Heart right ventricle (tissue), 16 donors: ENCODE measurements around the gene SGIP1. TPM values are rescaled to one million over a fixed set of nuclear protein-coding genes. Genes with fewer than 3 reads are reported as not detected.

Source experiments
- ATAC-seq, 8 donors: fragments of 200-7000 bp; cut with Tn5 transposase; one replicate each; pipeline ENCODE4 v1.9.1; 2020; ENCODE audit warnings: mild to moderate bottlenecking in 8 of 8, moderate library complexity in 8 of 8, moderate number of reproducible peaks in 1 of 8
- DNase-seq, 2 donors: peaks; one replicate each; pipeline ENCODE4 v3.0.0-alpha.2; 2020
- H3K27ac ChIP-seq, 10 donors: fragments of 200-600 bp; sonication (generic) in 2 of 10; one replicate each; pipeline versions ENCODE4 v1.5.0 to v1.8.0; 2020 to 2022; ENCODE audit warnings: mild to moderate bottlenecking in 3 of 10
- H3K27me3 ChIP-seq, 7 donors: fragments of 200-600 bp; one replicate each; pipeline ENCODE4 v1.8.0; 2021 to 2022; ENCODE audit warnings: mild to moderate bottlenecking in 2 of 7
- H3K36me3 ChIP-seq, 9 donors: fragments of 200-600 bp; sonication (generic) in 1 of 9; one replicate each; pipeline versions ENCODE4 v1.5.0 to v1.8.0; 2020 to 2022; ENCODE audit warnings: mild to moderate bottlenecking in 2 of 9
- H3K4me1 ChIP-seq, 9 donors: fragments of 200-600 bp; sonication (generic) in 1 of 9; one replicate each; pipeline versions ENCODE4 v1.5.0 to v1.8.0; 2020 to 2022; ENCODE audit warnings: mild to moderate bottlenecking in 4 of 9
- H3K4me3 ChIP-seq, 10 donors: fragments of 200-600 bp; sonication (generic) in 2 of 10; one replicate each; pipeline versions ENCODE4 v1.5.0 to v1.8.0; 2020 to 2022; ENCODE audit warnings: mild to moderate bottlenecking in 7 of 10, moderate library complexity in 2 of 10
- H3K9me3 ChIP-seq, 11 donors: fragments of 200-600 bp in 10 of 11; sonication (generic) in 2 of 11; one replicate each; pipeline versions ENCODE4 v1.5.0 to v1.8.0; 2013 to 2022; ENCODE audit warnings: mild to moderate bottlenecking in 2 of 11, control low read depth in 1 of 11, moderate library complexity in 1 of 11
- WGBS, 2 donors: extraction: QIAGEN DNeasy Blood & Tissue Kit; methylation state at CpG; one replicate each; pipeline ENCODE4 v1.1.7; 2013; ENCODE audit warnings: inconsistent platforms in 1 of 2; 5-methylcytosine and 5-hydroxymethylcytosine counted together
- intact Hi-C, 10 donors: fragments of 100-400 bp; cut with DNase I; formaldehyde crosslinking; loops; one replicate each; pipeline versions ENCODE4 v1.11.1 to v1.14.2; 2022
- polyA plus RNA-seq, 2 donors: library from polyadenylated mRNA; stranded (reverse); fragments of 200-250 nt; gene quantifications; one replicate each; pipeline ENCODE4 v1.2.3, GENCODE V29; 2013
- total RNA-seq, 10 donors: library from RNA; stranded (reverse); fragmentation: NEBNext Ultra II Directional in 3 of 10; extraction: Animal tissue kit (Norgen Biotek cat#: 25700) in 3 of 10; gene quantifications; one replicate each; pipeline versions ENCODE4 v1.2.1 to v1.2.4, GENCODE V29; 2021 to 2023
- TF ChIP-seq, protein P1 (sequence below), 9 donors: fragments of 200-600 bp; sonication (generic) in 2 of 9; IDR thresholded peaks; one replicate each; pipeline versions ENCODE4 v1.5.0 to v1.8.0; 2021 to 2022; ENCODE audit warnings: antibody characterized with exemption in 9 of 9, mild to moderate bottlenecking in 5 of 9, moderate library complexity in 1 of 9
- donor health status: Arrhythmogenic right ventricular cardiomyopathy.
- donor health status: ischemic (EF 13 %, LVEDD 7.1; RV severe dilation, severe dysfunction).
- donor health status: healthy with polysubstance abuse.
- donor health status: DM: no; HTN: yes; CAD: no.
- donor health status: DM: no; HTN: no; CAD: no.
- donor health status: ischemic (EF 25% LVEDD 6.9; RV normal size, moderate dysfunction).
- donor health status: ischemic (EF 25% LVEDD 5.7; RV mildly dilated, moderate dysfunction).
- donor health status: healthy.
- donor health status: DM: yes; HTN: yes; CAD: no.
- donor health status: Ischemic cardiomyopathy.
- donor health status: ischemic (EF 35%, LVEDD 5.7; RV mildly dilated, moderate dysfunction).
- donor health status: nonischemic (EF 11% LVEDD 7.7; RV severe dilation, severe dysfunction).
- donor health status: DM: yes; HTN: yes; CAD: no.
- donor health status: PGD.
- donor health status: ischemic (EF 29% LVEDD 5.4; RV normal size, mild dysfunction).
- donor health status: nonischemic (EF 23%, LVEDD 6.1; RV moderate dilation, normal function).

SGIP1 gene
- total and polyA plus RNA-seq, 12 donors, result 1.6 to 19.6 (median 4.9) TPM

DNA sequence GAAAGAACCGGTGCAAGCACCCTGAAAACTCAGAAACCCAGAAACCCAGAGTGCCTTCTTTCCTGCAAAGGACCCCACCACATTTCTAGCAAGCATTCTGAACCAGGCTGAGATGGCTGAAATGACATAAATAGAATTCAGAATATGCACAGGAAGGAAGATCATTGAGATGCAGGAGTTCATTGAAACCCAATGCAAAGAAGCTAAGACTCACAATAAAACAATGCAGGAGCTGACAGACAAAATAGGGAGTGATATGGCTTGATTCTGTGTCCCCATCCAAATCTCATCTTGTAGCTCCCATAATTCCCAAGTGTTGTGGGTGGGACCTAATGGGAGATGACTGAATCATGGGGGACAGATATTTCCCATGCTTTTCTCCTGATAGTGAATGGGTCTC is 22.8 kb upstream of the SGIP1 start:
- H3K27me3 ChIP-seq, result no peaks in the 10 kb centered on the region
- no peak overlapping the region for H3K27ac ChIP-seq
- peaks cover 0 to 15% (median 0%) of the 10 kb centered on the region in 11 donors for H3K9me3 ChIP-seq
- intact Hi-C loops, result no loop called here
- no peak for ATAC-seq
- TF ChIP-seq, protein P1, sequence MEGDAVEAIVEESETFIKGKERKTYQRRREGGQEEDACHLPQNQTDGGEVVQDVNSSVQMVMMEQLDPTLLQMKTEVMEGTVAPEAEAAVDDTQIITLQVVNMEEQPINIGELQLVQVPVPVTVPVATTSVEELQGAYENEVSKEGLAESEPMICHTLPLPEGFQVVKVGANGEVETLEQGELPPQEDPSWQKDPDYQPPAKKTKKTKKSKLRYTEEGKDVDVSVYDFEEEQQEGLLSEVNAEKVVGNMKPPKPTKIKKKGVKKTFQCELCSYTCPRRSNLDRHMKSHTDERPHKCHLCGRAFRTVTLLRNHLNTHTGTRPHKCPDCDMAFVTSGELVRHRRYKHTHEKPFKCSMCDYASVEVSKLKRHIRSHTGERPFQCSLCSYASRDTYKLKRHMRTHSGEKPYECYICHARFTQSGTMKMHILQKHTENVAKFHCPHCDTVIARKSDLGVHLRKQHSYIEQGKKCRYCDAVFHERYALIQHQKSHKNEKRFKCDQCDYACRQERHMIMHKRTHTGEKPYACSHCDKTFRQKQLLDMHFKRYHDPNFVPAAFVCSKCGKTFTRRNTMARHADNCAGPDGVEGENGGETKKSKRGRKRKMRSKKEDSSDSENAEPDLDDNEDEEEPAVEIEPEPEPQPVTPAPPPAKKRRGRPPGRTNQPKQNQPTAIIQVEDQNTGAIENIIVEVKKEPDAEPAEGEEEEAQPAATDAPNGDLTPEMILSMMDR (IDR thresholded peaks at IDR 0.05), result no peak
- no peak overlapping the region for H3K4me3 ChIP-seq
- DNase-seq, result no peak
- H3K4me1 ChIP-seq, result no peaks in the 10 kb centered on the region
- no peaks in the 10 kb centered on the region for H3K36me3 ChIP-seq
- WGBS, 2 donors, result 90 to 96% methylated on average over 1 of the region's 1 CpG

DNA sequence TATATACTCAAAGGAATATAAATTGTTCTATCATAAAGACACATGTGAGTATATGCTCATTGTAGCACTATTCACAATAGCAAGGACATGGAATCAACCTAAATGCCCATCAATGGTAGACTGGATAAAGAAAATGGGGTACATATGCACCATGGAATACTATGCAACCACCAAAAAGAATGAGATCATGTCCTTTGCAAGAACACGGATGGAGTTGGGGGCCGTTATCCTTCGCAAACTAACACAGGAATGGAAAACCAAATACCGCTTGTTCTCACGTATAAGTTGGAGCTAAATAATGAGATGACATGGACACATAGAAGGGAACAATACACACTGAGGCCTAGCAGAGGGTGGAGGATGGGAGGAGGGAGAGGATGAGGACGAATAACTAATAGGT is 16.0 kb upstream of the SGIP1 start:
- ATAC-seq (no peak), DNase-seq (no peak)
- H3K27me3 ChIP-seq, result no peaks in the 10 kb centered on the region
- WGBS, 2 donors, result 80 to 89% methylated on average over 6 of the region's 6 CpGs
- H3K9me3 ChIP-seq, result peaks cover 0 to 11% (median 0%) of the 10 kb centered on the region in 11 donors
- TF ChIP-seq, protein P1 (IDR thresholded peaks at IDR 0.05), result no peak
- H3K4me3 ChIP-seq, result no peak overlapping the region
- H3K27ac ChIP-seq, result no peak overlapping the region
- H3K4me1 ChIP-seq, result no peaks in the 10 kb centered on the region
- intact Hi-C loops, result no loop called here
- no peaks in the 10 kb centered on the region for H3K36me3 ChIP-seq

DNA sequence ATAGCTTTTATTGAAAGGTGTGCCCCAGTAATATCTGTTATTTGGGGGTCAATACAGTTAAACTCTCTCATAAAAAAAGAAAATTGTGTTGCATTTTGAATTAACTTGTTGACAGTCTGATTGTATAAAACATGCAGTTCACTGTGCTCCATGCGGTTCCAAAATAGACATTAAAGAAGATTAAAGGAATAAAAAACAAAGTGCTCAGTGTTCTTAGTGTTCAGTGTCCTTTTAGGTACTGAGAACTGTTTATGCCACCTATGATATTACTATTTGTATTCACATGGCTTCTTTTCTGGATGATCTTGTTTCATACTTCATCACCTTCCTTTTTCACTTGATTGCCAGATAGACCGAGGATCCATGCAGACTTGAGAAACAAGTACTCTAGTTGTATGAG is 15.3 kb upstream of the SGIP1 start:
- H3K4me3 ChIP-seq, result no peak overlapping the region
- intact Hi-C loops, result no loop called here
- H3K9me3 ChIP-seq, result peaks cover 0 to 4% (median 0%) of the 10 kb centered on the region in 11 donors
- no peaks in the 10 kb centered on the region for H3K4me1 ChIP-seq
- TF ChIP-seq, protein P1 (IDR thresholded peaks at IDR 0.05), result no peak
- H3K27me3 ChIP-seq, result no peaks in the 10 kb centered on the region
- H3K27ac ChIP-seq, result no peak overlapping the region
- DNase-seq (no peak), ATAC-seq (peak in 1 of 8 donors; percentile 75)
- WGBS, 2 donors, result 42 to 50% methylated on average over 2 of the region's 2 CpGs
- no peaks in the 10 kb centered on the region for H3K36me3 ChIP-seq

DNA sequence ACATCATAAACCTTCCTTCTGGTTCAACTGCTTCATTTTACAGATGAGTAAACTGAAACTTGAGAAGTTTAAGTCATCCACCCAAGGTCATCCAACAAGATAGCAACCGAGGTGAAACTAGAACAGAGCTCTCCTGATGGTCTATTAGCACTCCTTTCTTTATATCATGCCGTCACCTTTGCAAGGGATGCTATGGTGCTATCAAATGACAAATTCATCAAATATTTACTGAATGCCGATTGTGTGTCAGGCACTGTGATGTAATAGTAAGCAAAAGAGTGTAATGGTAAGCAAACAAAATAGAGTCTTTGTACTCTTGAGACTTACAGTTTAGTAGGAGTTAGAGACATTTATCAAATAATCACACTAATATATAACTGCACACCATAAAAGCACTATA is 14.0 kb upstream of the SGIP1 start:
- DNase-seq, result no peak
- no peak for ATAC-seq
- WGBS, 2 donors, result 86 to 89% methylated on average over 3 of the region's 3 CpGs
- no peak overlapping the region for H3K4me3 ChIP-seq
- H3K27ac ChIP-seq, result no peak overlapping the region
- TF ChIP-seq, protein P1 (IDR thresholded peaks at IDR 0.05), result no peak
- intact Hi-C loops, result no loop called here
- no peaks in the 10 kb centered on the region for H3K4me1 ChIP-seq
- no peaks in the 10 kb centered on the region for H3K36me3 ChIP-seq
- H3K9me3 ChIP-seq, result no peaks in the 10 kb centered on the region
- no peaks in the 10 kb centered on the region for H3K27me3 ChIP-seq
